CMK (cell line): ENCODE data around the gene KCNF1.

Experiments used
- DNase-seq: peaks from one replicate; pipeline ENCODE4 v3.0.0-alpha.2; 2010; ENCODE audit warnings: low read depth

KCNF1 gene, protein sequence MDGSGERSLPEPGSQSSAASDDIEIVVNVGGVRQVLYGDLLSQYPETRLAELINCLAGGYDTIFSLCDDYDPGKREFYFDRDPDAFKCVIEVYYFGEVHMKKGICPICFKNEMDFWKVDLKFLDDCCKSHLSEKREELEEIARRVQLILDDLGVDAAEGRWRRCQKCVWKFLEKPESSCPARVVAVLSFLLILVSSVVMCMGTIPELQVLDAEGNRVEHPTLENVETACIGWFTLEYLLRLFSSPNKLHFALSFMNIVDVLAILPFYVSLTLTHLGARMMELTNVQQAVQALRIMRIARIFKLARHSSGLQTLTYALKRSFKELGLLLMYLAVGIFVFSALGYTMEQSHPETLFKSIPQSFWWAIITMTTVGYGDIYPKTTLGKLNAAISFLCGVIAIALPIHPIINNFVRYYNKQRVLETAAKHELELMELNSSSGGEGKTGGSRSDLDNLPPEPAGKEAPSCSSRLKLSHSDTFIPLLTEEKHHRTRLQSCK

DNA sequence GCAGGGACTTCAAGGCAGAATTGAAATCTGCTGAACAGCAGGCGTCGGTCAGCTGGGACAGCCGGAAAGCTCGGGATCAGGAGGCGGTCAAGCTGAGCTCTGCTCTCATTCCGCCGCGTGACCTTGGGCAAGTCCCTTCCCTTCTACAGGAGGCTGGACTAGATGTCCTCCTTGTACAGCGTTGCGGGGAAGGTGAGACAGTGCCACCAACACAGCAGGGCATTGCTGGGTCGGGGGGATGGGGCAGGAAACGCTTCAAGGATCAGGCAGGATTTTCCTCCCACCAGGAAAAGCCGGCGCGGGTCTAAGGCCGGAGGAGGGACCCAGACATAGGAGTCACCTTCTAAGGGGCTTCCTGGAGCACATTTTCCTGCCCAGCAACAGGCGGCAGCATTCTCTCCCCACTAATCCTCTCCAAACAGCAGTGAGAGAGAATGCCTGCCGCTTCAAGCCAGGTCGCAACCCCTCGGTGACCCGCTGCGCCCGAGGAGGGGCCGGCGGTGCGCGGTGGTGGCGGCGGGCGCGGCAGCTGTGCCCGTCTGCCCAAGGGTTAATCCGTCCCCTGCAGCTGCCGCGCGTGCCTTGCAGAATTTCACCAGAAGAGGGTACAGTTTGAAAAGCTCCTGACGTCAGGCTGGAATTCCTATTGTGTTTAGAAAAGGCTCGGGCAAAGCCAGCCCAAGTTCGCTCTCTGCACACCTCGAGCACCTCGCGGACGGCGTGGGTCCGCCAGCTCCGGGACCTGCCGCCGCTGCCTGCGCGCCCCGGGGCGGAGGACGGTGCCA is at the start of gene KCNF1:
Gene KCNF1 (plus strand): TSS at position 644 of the 785 bp plus-strand sequence. CDS start 493 bp downstream, outside the sequence.
- no peak for DNase-seq

DNA sequence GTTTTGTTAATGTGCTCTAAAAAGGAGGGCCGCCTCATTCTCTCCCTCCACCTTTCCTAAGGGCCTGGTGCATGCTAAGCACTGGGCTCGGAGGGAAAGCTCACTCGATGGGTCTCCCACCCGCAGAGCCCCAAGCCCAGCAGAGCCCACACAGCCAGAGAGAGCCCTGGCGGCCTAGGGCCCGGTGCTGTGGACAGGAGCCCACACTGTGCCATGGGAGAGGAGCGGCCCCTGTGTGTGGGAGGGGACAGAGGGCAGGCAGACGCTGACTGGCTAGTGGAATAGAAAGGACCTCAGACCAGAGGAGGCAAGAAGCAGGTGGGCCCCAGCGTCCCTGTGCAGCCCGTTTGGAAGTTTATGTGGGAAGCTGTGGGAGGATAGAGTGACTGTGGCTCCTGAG is 49.4 kb upstream of the KCNF1 start:
- DNase-seq: no peak

DNA sequence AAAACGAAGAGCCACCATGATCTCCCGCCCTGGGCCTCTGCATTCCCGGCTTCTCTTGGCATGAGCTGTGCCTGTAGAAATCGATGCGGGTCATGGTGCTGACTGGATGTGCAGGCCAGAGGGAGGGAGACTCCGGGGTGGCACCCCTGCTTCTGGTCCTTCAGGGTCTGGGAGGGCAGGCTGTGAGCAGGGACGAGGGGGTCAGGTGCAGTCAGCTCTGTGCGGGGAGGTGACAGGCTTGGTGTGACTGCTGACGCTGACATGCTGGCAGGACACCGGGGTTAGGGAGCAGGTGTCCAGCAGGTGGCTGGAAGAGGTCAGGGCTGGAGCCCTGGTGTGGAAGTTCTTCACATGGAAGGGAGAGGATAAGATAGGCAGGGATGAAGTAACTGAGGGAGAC is 48.7 kb upstream of the KCNF1 start:
- no peak for DNase-seq

DNA sequence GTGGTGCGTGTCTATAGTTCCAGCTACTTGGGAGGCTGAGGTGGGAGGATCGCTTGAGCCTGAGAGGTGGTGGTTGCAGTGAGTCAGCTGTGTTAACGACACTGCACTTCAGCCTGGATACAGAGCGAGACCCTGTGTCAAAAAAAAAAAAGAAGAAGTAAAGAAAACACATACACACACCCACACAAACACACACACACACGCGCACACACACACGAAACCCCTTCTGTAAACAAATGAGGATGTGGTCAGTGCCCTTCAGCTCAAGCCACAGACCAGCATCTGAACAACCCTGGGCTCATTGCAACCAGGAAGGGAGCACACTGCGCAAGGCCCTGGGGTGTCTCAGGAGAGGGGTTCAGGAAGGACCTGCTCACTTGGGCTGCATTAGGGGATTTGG is 47.9 kb upstream of the KCNF1 start:
- peak; percentile 42 for DNase-seq

DNA sequence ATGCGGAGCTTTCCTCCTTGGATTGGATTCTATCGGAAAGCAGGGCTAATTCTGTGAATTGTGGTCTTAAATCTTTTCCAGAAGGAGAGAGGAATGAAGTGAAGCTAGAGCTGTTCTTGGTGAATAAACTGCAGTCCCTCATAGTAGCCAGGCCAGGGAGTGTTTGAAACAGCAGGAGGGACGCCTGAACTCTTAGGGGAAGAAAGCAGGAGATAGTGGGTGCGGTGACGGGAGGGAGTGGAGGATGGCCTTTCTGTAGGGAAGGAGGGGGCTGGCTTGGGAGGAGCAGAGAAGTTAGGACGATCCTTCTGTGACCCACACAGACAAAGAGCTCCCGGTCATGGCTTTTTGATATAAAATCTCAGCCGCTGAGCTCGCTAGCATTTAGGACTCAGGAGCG is 47.5 kb upstream of the KCNF1 start:
- no peak for DNase-seq

DNA sequence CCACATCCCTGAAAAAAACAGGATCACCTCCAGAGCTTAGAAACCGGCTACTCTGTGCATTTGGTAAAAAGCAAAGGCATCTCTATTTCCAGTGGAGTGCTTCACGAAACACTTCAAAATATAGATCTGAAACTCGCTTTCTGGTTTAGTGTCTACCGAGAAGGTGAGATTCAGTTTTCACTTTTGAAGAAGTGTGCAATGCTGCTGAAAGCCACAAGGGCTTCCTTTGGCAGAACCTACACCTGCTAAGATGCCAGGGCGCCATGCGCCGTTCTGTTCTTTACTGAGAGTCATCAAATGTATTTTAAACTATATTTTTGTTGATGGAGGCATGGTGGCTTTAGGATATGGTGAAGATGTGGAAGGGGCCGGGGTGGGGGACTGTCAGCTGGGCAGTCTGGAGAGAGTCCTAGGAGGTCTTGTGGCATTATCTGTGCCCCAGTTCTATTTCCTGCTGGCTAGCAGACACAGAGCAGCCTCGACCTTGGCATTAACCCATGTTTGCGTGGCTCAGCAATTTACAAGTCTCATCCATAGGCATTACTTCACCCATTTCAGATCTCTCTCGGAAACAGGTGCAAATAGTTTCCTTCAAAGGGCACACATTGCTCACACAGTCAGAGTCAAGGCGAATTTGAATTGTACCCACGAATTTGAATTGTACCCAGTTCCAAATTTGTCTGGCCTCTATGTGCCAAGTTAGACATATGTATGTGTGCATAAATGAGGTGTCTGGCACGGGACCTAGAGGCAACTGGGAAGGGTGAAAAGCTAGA is 46.7 kb upstream of the KCNF1 start:
- DNase-seq: no peak

DNA sequence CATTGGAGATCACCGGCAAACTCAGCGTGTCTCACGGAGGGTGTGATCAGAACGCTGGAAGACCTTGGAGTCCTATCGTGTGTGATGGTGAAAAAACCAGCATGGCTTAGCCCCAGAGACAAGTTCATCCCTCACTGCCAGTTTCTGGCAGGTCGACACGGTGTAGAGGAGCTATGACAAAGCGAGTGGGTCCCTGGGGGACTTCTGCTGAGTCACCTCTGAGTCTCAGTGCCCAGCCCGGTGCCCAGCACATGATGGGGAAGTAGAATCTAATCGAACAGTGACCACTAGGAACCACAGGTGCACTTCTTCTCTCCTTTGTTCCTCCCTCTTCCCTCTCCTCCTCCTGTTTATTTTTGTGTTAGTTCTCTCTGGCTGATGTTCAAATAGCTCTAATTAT is 45.9 kb upstream of the KCNF1 start:
- DNase-seq: no peak

DNA sequence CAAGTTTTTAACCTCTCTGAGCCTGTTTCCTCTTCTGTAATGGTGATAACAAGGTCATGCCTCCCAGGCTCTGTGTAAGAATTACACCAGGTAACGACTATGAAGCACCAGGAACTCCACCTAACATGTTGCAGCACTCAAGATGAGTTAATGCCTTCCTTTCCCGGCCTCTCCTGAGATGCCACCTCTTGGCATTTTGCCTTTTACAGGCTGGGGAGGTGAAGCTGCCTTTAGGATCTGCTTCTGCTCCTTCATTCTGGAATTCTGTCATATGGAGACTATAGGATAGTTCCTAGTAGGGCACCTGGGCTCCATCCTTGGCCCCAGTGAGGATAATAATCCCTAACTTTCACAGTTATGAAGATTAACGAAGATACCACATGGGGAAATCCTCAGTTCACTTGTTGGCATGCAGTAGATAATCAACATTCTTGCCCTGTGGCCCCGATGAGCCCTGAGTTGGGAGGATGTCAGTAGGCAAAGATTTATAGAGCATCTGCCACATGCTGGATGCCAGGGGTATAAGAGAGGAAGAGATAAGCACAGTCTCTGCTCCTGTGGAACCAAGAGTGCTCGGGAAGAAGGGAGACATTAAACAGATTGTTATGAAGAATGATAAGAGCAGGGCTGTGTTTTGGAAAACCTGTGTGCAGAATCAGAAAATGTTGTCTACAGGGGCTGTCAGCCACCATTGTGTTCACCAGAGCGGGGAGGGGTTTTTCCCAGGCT is 43.9 kb upstream of the KCNF1 start:
- DNase-seq: no peak

DNA sequence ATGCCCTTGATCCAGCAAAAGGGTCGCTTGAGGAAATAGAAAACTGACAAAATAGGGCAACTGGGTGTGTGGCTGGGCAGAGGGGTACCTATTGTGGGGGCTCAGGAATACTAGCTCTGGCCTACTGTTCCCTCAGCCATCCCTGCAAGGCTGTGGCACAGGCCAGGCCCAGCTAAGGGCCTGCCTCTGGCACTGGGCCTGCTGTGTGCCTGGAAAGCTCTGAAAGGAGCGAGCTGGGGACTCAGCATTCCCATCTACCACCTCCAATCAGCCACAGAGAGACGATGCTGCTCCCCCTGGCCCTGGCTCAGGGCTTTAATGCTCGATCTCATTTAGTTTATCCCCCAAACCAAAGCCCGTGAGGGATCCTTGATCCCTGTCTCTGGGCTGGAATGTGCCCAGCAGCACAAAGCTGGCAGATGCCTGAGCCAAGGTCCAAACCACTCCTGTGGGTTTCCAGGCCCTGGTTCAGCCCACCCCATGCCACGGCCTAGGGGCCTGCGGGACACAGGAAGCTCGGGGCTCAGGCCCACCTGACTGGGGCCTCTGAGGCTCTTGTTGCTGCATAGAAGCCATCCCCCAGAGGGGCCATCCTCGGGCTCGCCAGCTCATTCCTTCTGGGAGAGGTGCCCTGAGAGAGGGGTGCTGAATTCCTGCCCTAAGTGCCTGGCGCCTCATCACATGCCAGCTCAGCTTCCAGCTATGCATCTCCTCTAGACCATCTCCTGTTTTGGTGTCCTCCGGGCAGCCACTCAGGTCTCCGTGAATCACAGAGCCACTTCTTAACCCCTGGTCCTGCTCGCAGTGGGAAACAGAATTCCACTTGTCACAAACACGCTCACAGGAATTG is 43.0 kb upstream of the KCNF1 start:
- DNase-seq: no peak

DNA sequence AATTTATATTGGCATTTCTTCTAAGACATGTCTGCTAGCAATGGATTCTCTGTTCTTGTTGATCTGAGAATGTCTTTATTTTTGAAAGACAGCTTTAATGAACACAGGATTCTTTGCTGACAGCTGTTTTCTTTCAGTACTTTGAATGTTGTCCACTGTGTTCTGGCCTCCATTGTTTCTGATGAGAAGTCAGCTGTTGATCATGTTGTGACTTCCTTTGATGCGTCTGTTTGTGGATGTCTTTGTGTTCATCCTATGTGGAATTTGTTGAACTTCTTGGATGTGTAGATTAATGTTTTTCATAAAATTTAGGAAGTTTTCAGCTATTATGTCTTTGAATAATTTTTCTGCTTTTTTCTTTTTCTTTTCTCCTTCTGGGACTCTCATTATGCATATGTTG is 39.8 kb upstream of the KCNF1 start:
- no peak for DNase-seq

DNA sequence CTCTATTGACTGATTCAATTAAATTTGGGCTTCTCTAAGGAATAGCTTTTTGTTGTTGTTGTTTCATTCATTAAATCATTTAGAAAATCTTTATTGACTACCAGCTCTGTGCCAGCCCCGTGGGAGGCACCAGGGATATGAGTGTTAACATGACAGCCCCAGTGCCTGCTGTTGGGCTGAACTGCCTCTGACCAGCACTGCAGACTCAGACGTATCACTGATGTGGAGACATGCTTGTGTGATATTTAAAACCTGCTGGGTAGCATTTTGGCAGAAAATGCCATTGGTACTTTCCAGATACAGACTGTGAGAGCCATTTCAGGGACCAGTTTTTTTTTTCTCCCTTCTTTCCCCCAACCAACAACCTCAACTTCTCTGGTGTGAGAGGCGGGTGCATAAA is 38.6 kb upstream of the KCNF1 start:
- DNase-seq: no peak

DNA sequence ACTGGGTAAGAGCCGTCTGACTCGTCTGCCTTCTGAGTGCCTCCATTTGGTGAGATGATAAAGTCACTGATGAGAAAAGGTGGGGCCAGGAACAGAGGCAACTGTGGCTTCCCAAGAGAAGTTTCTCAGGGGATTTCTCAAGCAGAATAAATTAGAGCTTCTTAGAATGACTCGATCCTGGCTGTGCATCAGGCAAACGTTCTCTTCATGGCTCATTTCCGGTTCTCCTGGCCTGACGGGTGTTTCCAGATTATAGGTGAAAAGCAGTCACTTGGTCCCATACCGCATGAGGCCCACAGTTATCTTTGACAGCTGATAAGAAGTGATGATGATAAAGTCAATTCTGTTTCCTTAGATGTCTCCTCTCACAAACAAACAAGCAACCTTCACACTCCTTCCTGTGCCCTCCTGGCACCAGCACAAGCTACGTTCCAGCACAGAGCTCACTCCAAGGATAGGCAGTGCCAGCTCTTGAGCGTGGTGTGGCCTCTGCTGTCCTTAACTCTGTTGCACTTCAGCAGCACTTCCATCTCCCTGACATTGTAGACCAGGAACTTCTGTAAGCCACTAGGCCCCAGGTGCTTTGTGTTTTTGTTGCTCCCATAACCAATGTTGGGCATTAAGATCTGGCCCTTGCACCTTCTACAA is 37.8 kb upstream of the KCNF1 start:
- no peak for DNase-seq

DNA sequence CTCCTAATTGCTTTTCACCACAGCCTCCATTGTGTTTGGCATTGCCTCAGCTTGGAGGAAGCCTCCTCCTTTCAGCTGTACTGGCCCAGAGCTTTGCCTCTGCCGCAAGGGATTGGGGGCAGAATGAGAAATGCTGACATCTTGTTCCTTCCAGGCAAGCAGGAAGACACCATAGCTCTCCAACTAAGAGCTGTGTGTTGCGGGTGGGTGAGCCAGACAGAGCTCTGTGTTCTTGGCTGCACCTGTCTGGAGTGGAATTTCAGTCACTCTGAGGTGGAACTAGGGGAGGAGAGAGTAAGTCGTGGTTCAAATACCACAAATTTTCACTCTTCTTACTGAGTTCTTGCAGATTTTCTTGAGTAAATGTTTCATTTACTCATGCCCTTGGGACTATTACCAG is 36.6 kb upstream of the KCNF1 start:
- DNase-seq: no peak

DNA sequence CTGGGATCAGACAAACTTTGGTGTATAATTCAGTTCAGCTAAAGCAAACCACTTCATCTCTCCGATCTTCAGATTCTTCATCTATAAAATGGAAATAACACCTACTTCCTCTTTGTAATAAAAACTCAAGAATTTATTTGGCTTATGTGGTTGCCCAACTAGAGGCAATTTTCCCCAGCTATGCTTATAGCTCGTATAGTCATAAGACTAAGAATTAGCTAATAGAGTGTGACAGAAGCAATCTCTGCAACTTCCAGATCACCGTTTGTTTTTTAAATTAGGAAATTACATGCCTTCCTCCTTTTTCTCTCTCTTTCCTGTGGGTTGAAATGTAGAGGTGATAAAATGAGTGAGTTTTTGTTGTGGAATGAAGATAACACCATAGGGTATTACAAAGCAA is 35.3 kb upstream of the KCNF1 start:
- no peak for DNase-seq

DNA sequence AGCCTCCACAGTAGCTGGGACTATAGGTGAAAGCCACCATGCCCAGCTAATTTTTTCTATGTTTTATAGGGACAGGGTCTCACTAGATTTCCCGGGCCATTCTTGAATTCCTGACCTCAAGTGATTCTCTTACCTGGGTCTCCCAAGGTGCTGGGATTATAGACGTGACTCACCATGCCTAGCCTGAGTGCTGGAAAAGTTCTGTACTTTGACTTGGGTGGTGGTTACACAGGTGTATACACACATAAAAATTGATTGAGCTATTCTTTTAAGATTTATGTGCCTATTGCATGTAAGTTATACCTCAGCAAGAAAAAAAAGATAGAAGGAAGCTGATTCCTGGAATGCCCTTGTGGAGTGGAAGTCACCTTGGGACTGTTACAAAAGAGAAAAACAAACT is 34.8 kb upstream of the KCNF1 start:
- DNase-seq: no peak

DNA sequence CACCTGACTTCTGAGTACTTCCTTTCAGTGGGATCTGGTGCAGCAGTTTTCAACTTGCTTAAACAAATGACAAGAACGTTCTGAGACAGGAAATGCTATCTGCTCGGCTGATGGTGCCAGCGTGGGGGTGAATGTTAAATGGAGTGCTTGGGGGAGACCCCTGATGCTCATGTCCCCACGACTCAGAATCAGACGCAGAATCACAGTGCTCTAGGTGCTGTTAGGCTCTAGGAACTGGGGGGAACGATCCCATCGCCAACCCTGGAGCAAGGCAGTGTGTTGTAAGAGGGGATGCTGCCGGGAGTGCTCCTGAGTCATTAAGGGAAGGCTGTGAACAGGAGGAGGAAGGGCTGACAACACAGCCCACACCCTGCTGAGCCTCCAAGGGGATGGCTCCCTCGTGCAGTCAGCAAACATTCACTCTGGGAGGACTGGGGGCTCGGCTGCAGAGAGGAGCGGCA is 34.1 kb upstream of the KCNF1 start:
- no peak for DNase-seq

DNA sequence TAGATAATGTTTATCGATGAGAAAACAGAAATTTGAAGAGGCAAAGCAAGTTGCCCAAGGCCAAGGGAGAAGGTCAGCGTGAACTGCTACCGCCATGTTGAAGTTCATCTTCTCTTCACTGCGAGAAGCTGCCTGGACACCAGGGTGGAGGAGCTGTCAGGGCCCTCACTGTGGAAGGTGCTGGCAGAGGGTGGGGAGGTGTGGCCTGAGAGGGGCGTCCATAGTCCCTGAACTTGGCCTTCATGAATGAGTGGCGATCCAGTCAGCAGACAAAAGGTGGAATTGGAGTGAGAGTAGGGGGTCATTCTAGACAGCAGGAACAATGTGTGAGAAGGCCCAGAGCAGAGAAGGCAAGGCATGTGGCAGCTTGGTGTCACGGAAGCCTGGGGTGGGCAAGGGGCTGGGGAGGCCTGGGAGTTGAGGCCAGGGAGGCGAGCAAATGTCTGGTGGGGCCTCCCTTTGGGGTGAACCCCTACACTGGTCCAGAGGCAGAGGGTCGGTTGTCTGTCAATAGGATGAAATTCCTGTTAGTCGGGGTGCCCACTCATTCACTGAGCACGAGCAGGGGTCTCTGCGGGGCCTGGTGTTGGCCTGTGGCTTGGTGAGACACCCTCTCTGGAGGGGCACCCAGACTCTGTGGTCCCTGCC is 33.3 kb upstream of the KCNF1 start:
- no peak for DNase-seq

DNA sequence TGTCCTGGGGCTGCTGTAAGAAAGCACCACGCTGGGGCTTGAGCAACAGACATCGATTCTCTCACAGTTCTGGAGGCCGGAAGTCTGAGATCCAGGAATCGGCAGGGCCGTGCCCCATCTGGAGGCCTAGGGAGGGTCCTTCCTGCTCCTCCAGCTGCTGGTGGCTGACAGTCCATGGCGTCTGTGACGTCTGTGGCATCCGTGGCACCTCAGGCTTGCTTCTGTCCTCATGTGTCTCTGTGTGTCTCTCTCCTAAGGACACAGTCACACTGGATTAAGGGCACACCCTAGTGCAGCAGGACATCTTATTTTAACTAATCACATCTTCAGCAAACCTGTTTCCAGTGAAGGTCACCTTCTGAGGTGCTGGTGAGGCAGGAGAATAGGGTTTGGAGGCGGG is 32.6 kb upstream of the KCNF1 start:
- DNase-seq: no peak
